GM21390 (cell line): Measurements from ENCODE around the gene STK17A.
"Not testable (repeated sequence)": the region's sequence is repeated elsewhere in the genome, so short reads cannot be mapped to it uniquely, and the experiment has no call there.

Experiments used
- ATAC-seq: cut with Tn5 transposase; IDR thresholded peaks from one replicate; pipeline ENCODE4 v1.9.1; 2021; ENCODE audit not compliant: unreplicated experiment

Gene STK17A

GRCh38 chr7:43653891-43654504 lies 71.1 kb downstream of the STK17A start:
- no peak for ATAC-seq

- ATAC-seq: no peak
Observed at GRCh38 chr7:43655584-43655983, 72.7 kb downstream of the STK17A start.

GRCh38 chr7:43656997-43657396 lies 74.1 kb downstream of the STK17A start:
- ATAC-seq: no peak

- peak; percentile 71 for ATAC-seq
Observed at GRCh38 chr7:43658718-43659548, 76.0 kb downstream of the STK17A start.

GRCh38 chr7:43659549-43659896 lies 76.6 kb downstream of the STK17A start:
- ATAC-seq: no peak

GRCh38 chr7:43660141-43660540 lies 77.2 kb downstream of the STK17A start:
- ATAC-seq: no peak

- ATAC-seq: no peak
Observed at GRCh38 chr7:43664681-43665080, 81.8 kb downstream of the STK17A start.

- ATAC-seq: no peak
Observed at GRCh38 chr7:43666938-43667337, 84.0 kb downstream of the STK17A start.

- ATAC-seq: no peak
Observed at GRCh38 chr7:43668035-43668434, 85.1 kb downstream of the STK17A start.

- ATAC-seq: no peak
Observed at GRCh38 chr7:43669286-43670081, 86.6 kb downstream of the STK17A start.

GRCh38 chr7:43671521-43671920 lies 88.6 kb downstream of the STK17A start:
- no peak for ATAC-seq

- ATAC-seq: not testable (repeated sequence)
Observed at GRCh38 chr7:43673243-43673976, 90.5 kb downstream of the STK17A start.

GRCh38 chr7:43674559-43675436 lies 91.9 kb downstream of the STK17A start:
- ATAC-seq: no peak
